ENCODE measurements around the gene CEMIP. TPM values are rescaled to one million over a fixed set of nuclear protein-coding genes. Genes with fewer than 3 reads are reported as not detected.

CEMIP gene
- total RNA-seq, 1 donor from 2014 or later: 5.3 TPM

- Histone ChIP-seq H3K36me3 (ENCODE audit: control insufficient read depth, insufficient read depth, low read length) (no peaks in the 10 kb centered on the region), H3K27me3 (ENCODE audit: control insufficient read depth, insufficient read depth, low read length) (no peaks in the 10 kb centered on the region), H3K4me3 (ENCODE audit: low read depth, low read length) (no peak overlapping the region)
- no peak for FAIRE-seq
- DNase-seq (ENCODE audit: low read depth): no peak
- no peak for TF ChIP-seq CTCF (IDR thresholded peaks at IDR 0.05; ENCODE audit: insufficient read depth, low read length, severe bottlenecking)
Measured at GRCh38 chr15:80816049-80816653, 37.0 kb downstream of the CEMIP start.

- TF ChIP-seq CTCF (IDR thresholded peaks at IDR 0.05; ENCODE audit: insufficient read depth, low read length, severe bottlenecking): no peak
- no peak overlapping the region for H3K4me3 ChIP-seq (ENCODE audit: low read depth, low read length)
- FAIRE-seq (no peak), DNase-seq (ENCODE audit: low read depth) (no peak)
- H3K36me3 ChIP-seq (ENCODE audit: control insufficient read depth, insufficient read depth, low read length): no peaks in the 10 kb centered on the region
- H3K27me3 ChIP-seq (ENCODE audit: control insufficient read depth, insufficient read depth, low read length): no peaks in the 10 kb centered on the region
Measured at GRCh38 chr15:80816936-80817335, 37.8 kb downstream of the CEMIP start.

GRCh38 chr15:80817901-80818300 is 38.7 kb downstream of the CEMIP start:
- H3K4me3 ChIP-seq (ENCODE audit: low read depth, low read length): no peak overlapping the region
- FAIRE-seq: no peak
- DNase-seq (ENCODE audit: low read depth): no peak

GRCh38 chr15:80819001-80819400 is 39.8 kb downstream of the CEMIP start:
- FAIRE-seq: no peak
- no peaks in the 10 kb centered on the region for H3K27me3 ChIP-seq (ENCODE audit: control insufficient read depth, insufficient read depth, low read length)
- no peak for DNase-seq (ENCODE audit: low read depth)
- no peaks in the 10 kb centered on the region for H3K36me3 ChIP-seq (ENCODE audit: control insufficient read depth, insufficient read depth, low read length)
- no peak for TF ChIP-seq CTCF (IDR thresholded peaks at IDR 0.05; ENCODE audit: insufficient read depth, low read length, severe bottlenecking)
- H3K4me3 ChIP-seq (ENCODE audit: low read depth, low read length): no peak overlapping the region

More at GRCh38 chr15:80817901-80818300, 38.7 kb downstream of the CEMIP start:
- no peak for TF ChIP-seq CTCF (IDR thresholded peaks at IDR 0.05; ENCODE audit: insufficient read depth, low read length, severe bottlenecking)
- H3K27me3 ChIP-seq (ENCODE audit: control insufficient read depth, insufficient read depth, low read length): no peaks in the 10 kb centered on the region
- no peaks in the 10 kb centered on the region for H3K36me3 ChIP-seq (ENCODE audit: control insufficient read depth, insufficient read depth, low read length)

- DNase-seq (ENCODE audit: low read depth) (no peak), FAIRE-seq (no peak)
- Histone ChIP-seq H3K27me3 (ENCODE audit: control insufficient read depth, insufficient read depth, low read length) (no peaks in the 10 kb centered on the region), H3K4me3 (ENCODE audit: low read depth, low read length) (no peak overlapping the region), H3K36me3 (ENCODE audit: control insufficient read depth, insufficient read depth, low read length) (no peaks in the 10 kb centered on the region)
- TF ChIP-seq CTCF (IDR thresholded peaks at IDR 0.05; ENCODE audit: insufficient read depth, low read length, severe bottlenecking): no peak
Measured at GRCh38 chr15:80820092-80820491, 40.9 kb downstream of the CEMIP start.

DNA sequence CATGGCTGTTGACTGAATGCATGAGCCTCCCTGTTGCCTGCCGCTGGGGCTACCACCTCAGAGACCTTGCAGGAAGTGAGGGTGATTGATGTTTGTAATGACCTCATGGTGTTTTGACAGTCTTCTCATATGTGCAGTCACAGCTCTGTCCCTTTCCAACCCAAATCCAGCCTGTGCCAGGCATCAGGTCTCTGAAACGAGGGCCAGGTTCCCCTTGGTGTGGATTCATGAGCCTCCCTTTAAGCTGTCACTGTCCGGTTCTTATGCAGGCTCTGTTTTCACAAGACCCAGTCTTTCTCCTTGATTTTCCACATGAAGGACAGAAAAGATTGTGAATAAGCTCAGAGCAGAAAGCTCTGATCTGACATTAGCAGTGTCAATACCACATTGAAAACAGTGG is 43.1 kb downstream of the CEMIP start:
- H3K36me3 ChIP-seq (ENCODE audit: control insufficient read depth, insufficient read depth, low read length): no peaks in the 10 kb centered on the region
- TF ChIP-seq CTCF (IDR thresholded peaks at IDR 0.05; ENCODE audit: insufficient read depth, low read length, severe bottlenecking): no peak
- H3K27me3 ChIP-seq (ENCODE audit: control insufficient read depth, insufficient read depth, low read length): no peaks in the 10 kb centered on the region
- FAIRE-seq (no peak), DNase-seq (ENCODE audit: low read depth) (no peak)
- no peak overlapping the region for H3K4me3 ChIP-seq (ENCODE audit: low read depth, low read length)

All from bronchial epithelial cell (primary cell).